HL-60 (cell line): ENCODE results near the gene APBB2.

Experiments
- GABPA ChIP-seq: IDR thresholded peaks from 2 replicates; pipeline ENCODE4 v1.6.1; 2012; ENCODE audit warnings: low read depth
- SPI1 ChIP-seq: IDR thresholded peaks from 2 replicates; pipeline ENCODE4 v1.6.1; 2012; ENCODE audit warnings: low read depth, mild to moderate bottlenecking, borderline replicate concordance
- TF ChIP-seq, protein P1 (sequence below): IDR thresholded peaks from one replicate; pipeline ENCODE4 v1.5.1; 2011; ENCODE audit warnings: low read length, control low read depth, inconsistent platforms; ENCODE audit not compliant: insufficient read depth
- TF ChIP-seq, protein P2 (sequence below): IDR thresholded peaks from 2 replicates; pipeline ENCODE4 v1.6.1; 2012; ENCODE audit warnings: low read depth; ENCODE audit not compliant: insufficient replicate concordance

DNA sequence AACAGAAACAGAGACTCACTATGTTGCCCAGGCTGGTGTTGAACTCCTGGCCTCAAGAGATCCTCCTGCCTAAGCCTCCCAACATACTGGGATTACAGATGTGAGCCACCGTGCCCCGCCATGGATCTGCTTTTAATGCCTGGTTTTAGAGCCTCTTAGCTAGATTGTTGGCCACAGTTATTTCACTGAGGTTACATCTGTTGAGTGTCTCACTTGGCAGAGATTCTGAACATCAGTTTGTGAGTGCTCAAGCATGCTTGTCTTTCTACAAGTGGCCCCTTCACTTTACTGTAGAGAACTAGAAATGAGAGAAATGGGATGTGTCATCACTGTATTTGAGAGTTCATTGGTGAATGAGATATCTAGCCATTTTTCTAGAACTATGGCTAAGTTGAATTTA is 218.5 kb downstream of the APBB2 start:
- TF ChIP-seq, protein P1, sequence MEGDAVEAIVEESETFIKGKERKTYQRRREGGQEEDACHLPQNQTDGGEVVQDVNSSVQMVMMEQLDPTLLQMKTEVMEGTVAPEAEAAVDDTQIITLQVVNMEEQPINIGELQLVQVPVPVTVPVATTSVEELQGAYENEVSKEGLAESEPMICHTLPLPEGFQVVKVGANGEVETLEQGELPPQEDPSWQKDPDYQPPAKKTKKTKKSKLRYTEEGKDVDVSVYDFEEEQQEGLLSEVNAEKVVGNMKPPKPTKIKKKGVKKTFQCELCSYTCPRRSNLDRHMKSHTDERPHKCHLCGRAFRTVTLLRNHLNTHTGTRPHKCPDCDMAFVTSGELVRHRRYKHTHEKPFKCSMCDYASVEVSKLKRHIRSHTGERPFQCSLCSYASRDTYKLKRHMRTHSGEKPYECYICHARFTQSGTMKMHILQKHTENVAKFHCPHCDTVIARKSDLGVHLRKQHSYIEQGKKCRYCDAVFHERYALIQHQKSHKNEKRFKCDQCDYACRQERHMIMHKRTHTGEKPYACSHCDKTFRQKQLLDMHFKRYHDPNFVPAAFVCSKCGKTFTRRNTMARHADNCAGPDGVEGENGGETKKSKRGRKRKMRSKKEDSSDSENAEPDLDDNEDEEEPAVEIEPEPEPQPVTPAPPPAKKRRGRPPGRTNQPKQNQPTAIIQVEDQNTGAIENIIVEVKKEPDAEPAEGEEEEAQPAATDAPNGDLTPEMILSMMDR, result no peak
- TF ChIP-seq, protein P2, sequence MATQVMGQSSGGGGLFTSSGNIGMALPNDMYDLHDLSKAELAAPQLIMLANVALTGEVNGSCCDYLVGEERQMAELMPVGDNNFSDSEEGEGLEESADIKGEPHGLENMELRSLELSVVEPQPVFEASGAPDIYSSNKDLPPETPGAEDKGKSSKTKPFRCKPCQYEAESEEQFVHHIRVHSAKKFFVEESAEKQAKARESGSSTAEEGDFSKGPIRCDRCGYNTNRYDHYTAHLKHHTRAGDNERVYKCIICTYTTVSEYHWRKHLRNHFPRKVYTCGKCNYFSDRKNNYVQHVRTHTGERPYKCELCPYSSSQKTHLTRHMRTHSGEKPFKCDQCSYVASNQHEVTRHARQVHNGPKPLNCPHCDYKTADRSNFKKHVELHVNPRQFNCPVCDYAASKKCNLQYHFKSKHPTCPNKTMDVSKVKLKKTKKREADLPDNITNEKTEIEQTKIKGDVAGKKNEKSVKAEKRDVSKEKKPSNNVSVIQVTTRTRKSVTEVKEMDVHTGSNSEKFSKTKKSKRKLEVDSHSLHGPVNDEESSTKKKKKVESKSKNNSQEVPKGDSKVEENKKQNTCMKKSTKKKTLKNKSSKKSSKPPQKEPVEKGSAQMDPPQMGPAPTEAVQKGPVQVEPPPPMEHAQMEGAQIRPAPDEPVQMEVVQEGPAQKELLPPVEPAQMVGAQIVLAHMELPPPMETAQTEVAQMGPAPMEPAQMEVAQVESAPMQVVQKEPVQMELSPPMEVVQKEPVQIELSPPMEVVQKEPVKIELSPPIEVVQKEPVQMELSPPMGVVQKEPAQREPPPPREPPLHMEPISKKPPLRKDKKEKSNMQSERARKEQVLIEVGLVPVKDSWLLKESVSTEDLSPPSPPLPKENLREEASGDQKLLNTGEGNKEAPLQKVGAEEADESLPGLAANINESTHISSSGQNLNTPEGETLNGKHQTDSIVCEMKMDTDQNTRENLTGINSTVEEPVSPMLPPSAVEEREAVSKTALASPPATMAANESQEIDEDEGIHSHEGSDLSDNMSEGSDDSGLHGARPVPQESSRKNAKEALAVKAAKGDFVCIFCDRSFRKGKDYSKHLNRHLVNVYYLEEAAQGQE, result no peak
- TF ChIP-seq GABPA (no peak), SPI1 (no peak)
